ENCODE results near the gene SETD9. TPM values are rescaled to one million over a fixed set of nuclear protein-coding genes. Genes with fewer than 3 reads are reported as not detected.

Gene SETD9
- polyA plus RNA-seq, 3 donors, result 5.8 to 24.8 (median 7.8) TPM

- Histone ChIP-seq H3K9me3 (replicated peaks in 1 of 2; ENCODE audit: control insufficient read depth in 1 of 2, insufficient read depth in 1 of 2, low read length in 2 of 2) (no peaks in the 10 kb centered on the region), H3K36me3 (replicated peaks in 1 of 2; ENCODE audit: control insufficient read depth in 1 of 2, insufficient read depth in 2 of 2, low read length in 2 of 2) (no peaks in the 10 kb centered on the region), H4K20me1 (ENCODE audit: insufficient read depth, low read length) (no peaks in the 10 kb centered on the region), H3K4me2 (replicated peaks; ENCODE audit: extremely low read depth, low read length, poor library complexity, severe bottlenecking) (no peak overlapping the region), H3K4me1 (ENCODE audit: control insufficient read depth in 1 of 2, insufficient read depth in 2 of 2, low read length in 2 of 2) (no peaks in the 10 kb centered on the region), H3K9ac (ENCODE audit: insufficient read depth, low read length, poor library complexity, severe bottlenecking) (no peak overlapping the region), H3K79me2 (ENCODE audit: insufficient read depth, low read length) (no peaks in the 10 kb centered on the region), H3K27ac (ENCODE audit: low read depth in 1 of 2, low read length in 2 of 2) (no peak overlapping the region), H3K27me3 (ENCODE audit: control insufficient read depth in 2 of 2, insufficient read depth in 2 of 2, low read length in 2 of 2) (peaks cover 0 to 3% of the 10 kb centered on the region in 2 donors), H2AFZ (ENCODE audit: insufficient read depth, low read depth, low read length, poor library complexity, severe bottlenecking) (no peak overlapping the region), H3K4me3 (replicated peaks in 1 of 3; ENCODE audit: low read depth in 2 of 3, low read length in 3 of 3) (no peak overlapping the region)
- H3K36me3 Mint-ChIP-seq, result no peaks in the 10 kb centered on the region
- peaks cover 2 to 11% (median 5%) of the 10 kb centered on the region in 7 donors for H3K9me3 Mint-ChIP-seq
- peaks cover 6 to 10% (median 9%) of the 10 kb centered on the region in 3 donors for H3K27me3 Mint-ChIP-seq (ENCODE audit: low read depth in 3 of 3)
- WGBS (ENCODE audit: insufficient coverage), result 96% methylated on average over 5 of the region's 6 CpGs
- H3K27ac Mint-ChIP-seq, result no peak overlapping the region
- TF ChIP-seq CTCF (IDR thresholded peaks at IDR 0.05), result no peak
- no peak for DNase-seq
- peaks cover 5% of the 10 kb centered on the region for H3K4me1 Mint-ChIP-seq
- no peak overlapping the region for H3K4me3 Mint-ChIP-seq
- intact Hi-C loops (cut with micrococcal nuclease), result no loop called here
These were observed 52.4 kb downstream of the SETD9 start for GRCh38 chr5:56961746-56962145.

- Histone ChIP-seq H3K27me3 (ENCODE audit: control insufficient read depth in 2 of 2, insufficient read depth in 2 of 2, low read length in 2 of 2) (peaks cover 0 to 3% of the 10 kb centered on the region in 2 donors), H3K4me3 (replicated peaks in 1 of 3; ENCODE audit: low read depth in 2 of 3, low read length in 3 of 3) (no peak overlapping the region), H3K9me3 (replicated peaks in 1 of 2; ENCODE audit: control insufficient read depth in 1 of 2, insufficient read depth in 1 of 2, low read length in 2 of 2) (no peaks in the 10 kb centered on the region), H3K27ac (ENCODE audit: low read depth in 1 of 2, low read length in 2 of 2) (no peak overlapping the region), H3K4me1 (ENCODE audit: control insufficient read depth in 1 of 2, insufficient read depth in 2 of 2, low read length in 2 of 2) (no peaks in the 10 kb centered on the region), H3K9ac (ENCODE audit: insufficient read depth, low read length, poor library complexity, severe bottlenecking) (no peak overlapping the region), H3K36me3 (replicated peaks in 1 of 2; ENCODE audit: control insufficient read depth in 1 of 2, insufficient read depth in 2 of 2, low read length in 2 of 2) (no peaks in the 10 kb centered on the region), H2AFZ (ENCODE audit: insufficient read depth, low read depth, low read length, poor library complexity, severe bottlenecking) (no peak overlapping the region), H4K20me1 (ENCODE audit: insufficient read depth, low read length) (no peaks in the 10 kb centered on the region), H3K79me2 (ENCODE audit: insufficient read depth, low read length) (no peaks in the 10 kb centered on the region), H3K4me2 (replicated peaks; ENCODE audit: extremely low read depth, low read length, poor library complexity, severe bottlenecking) (no peak overlapping the region)
- TF ChIP-seq CTCF (IDR thresholded peaks at IDR 0.05), result no peak
- no peak overlapping the region for H3K4me3 Mint-ChIP-seq
- no CpG with 5 or more reads among the region's 2 CpGs for WGBS (ENCODE audit: insufficient coverage)
- H3K27ac Mint-ChIP-seq, result no peak overlapping the region
- intact Hi-C loops (cut with micrococcal nuclease), result no loop called here
- H3K27me3 Mint-ChIP-seq (ENCODE audit: low read depth in 3 of 3), result peaks cover 4 to 10% (median 9%) of the 10 kb centered on the region in 3 donors
- H3K4me1 Mint-ChIP-seq, result peaks cover 5% of the 10 kb centered on the region
- peaks cover 2 to 11% (median 5%) of the 10 kb centered on the region in 7 donors for H3K9me3 Mint-ChIP-seq
- H3K36me3 Mint-ChIP-seq, result no peaks in the 10 kb centered on the region
- DNase-seq, result no peak
These were observed 52.9 kb downstream of the SETD9 start for GRCh38 chr5:56962286-56962685.

Measured in CD14-positive monocyte (primary cell).